ENCODE measurements around the gene VSIR. TPM values are rescaled to one million over a fixed set of nuclear protein-coding genes. Genes with fewer than 3 reads are reported as not detected.

VSIR gene
- total RNA-seq, 4 donors from 2014 or later: 34.7 to 83.6 (median 61.6) TPM

DNA sequence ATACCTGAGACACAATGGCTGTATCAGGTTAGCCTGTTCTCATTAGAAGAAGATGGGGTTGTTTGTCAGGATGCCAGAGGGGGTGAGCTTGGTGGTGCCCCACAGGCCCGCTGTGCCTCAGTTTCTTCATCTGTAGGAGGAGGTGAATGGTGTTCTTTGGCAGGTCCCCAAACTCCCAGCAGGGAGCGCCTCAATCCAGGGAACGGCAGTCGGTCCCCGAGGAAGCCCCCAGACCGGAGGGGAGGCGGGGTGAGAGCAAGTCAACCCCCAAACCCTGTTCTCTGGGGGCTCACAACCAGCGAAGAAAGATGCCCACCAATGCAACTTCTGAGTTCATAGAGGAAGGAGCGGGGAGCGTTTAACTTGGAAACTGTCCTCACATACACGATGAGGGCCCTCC, 69.7 kb downstream of the VSIR start:
- H3K27me3 ChIP-seq: no peaks in the 10 kb centered on the region
- H3K4me3 ChIP-seq: no peak overlapping the region
- WGBS, 2 donors (ENCODE audit: low coverage in 1 of 2): 67% methylated on average over 5 of the region's 11 CpGs; no CpG with 5 or more reads in 1 of the 2 donors
- no peak for ATAC-seq
- peaks cover 0 to 24% (median 0%) of the 10 kb centered on the region in 3 donors for H3K4me1 ChIP-seq
- no peaks in the 10 kb centered on the region for H3K36me3 ChIP-seq
- H3K27ac ChIP-seq: no peak overlapping the region
- TF ChIP-seq, protein P1, sequence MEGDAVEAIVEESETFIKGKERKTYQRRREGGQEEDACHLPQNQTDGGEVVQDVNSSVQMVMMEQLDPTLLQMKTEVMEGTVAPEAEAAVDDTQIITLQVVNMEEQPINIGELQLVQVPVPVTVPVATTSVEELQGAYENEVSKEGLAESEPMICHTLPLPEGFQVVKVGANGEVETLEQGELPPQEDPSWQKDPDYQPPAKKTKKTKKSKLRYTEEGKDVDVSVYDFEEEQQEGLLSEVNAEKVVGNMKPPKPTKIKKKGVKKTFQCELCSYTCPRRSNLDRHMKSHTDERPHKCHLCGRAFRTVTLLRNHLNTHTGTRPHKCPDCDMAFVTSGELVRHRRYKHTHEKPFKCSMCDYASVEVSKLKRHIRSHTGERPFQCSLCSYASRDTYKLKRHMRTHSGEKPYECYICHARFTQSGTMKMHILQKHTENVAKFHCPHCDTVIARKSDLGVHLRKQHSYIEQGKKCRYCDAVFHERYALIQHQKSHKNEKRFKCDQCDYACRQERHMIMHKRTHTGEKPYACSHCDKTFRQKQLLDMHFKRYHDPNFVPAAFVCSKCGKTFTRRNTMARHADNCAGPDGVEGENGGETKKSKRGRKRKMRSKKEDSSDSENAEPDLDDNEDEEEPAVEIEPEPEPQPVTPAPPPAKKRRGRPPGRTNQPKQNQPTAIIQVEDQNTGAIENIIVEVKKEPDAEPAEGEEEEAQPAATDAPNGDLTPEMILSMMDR (IDR thresholded peaks at IDR 0.05): no peak
- TF ChIP-seq POLR2A (IDR thresholded peaks at IDR 0.05) (no peak), POLR2AphosphoS5 (IDR thresholded peaks at IDR 0.05) (no peak), EP300 (IDR thresholded peaks at IDR 0.05) (no peak)
- H3K9me3 ChIP-seq: no peaks in the 10 kb centered on the region

DNA sequence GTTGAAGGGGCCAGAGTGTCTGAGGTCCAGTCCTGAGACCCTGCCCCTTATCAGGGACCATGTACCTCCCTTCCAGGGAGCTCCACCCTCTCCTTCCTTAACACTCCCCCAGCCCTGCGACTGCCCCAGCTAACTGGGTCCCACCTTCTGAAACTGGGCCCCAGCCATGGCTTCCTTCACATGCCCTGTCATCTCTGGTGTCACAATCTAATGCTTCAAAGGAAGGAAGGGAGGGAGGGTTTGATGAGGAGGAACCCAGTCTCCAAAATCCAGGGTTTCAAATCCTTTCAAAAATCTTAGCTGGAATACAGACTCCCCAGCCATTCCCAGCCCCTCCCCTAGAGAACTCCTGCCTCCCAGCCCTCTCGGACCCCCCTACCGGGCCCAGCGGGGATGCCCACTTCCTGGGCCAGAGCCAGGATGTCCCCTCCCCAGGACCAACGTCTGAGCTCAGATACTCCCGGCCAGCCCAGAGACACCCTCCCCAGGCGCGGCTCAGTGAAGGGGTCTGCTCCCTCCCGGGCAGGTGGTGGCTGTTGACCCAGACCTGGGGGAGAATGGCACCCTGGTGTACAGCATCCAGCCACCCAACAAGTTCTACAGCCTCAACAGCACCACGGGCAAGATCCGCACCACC, 71.7 kb downstream of the VSIR start:
- ATAC-seq: no peak
- Histone ChIP-seq H3K27me3 (no peaks in the 10 kb centered on the region), H3K4me1 (peaks cover 0 to 25% (median 0%) of the 10 kb centered on the region in 3 donors), H3K36me3 (no peaks in the 10 kb centered on the region), H3K4me3 (no peak overlapping the region), H3K27ac (no peak overlapping the region), H3K9me3 (no peaks in the 10 kb centered on the region)
- TF ChIP-seq POLR2AphosphoS5 (IDR thresholded peaks at IDR 0.05): no peak
- no CpG with 5 or more reads among the region's 11 CpGs for WGBS, 2 donors (ENCODE audit: low coverage in 1 of 2)

DNA sequence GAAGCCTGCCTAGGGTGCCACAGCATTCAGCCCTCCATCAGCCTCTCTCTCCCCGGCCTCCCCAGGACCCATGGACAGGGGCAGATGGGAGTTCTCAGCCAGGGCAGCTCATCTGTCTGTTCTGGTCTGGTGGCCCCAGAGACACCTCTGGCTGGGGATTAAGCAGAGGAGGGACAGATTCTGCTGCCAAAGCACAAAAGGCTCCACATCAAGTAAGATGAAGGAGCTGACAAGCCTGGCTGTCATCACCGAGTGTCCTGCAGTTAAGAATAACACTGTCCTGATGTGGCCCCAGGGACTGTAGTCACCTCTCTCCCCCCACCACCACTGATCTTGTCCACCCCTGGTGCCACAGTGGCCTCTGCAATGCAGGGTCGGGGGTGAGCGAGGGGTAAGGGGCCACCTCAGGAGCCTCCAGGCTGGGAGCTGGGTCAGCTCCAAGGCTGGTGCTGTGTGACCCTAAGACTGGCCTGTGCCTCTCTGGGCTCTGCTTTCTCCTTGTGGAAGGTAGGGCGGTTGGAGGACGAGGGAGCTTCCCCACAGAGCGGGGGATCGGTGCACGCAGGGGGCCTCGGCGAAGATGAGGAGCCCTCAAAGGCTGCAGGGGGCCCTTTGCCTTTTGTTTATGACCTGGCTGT, 72.5 kb downstream of the VSIR start:
- Histone ChIP-seq H3K36me3 (no peaks in the 10 kb centered on the region), H3K9me3 (no peaks in the 10 kb centered on the region), H3K27me3 (no peaks in the 10 kb centered on the region), H3K4me3 (no peak overlapping the region), H3K27ac (no peak overlapping the region), H3K4me1 (peaks cover 0 to 33% (median 0%) of the 10 kb centered on the region in 3 donors)
- TF ChIP-seq, protein P1 (IDR thresholded peaks at IDR 0.05): no peak
- TF ChIP-seq EP300 (IDR thresholded peaks at IDR 0.05) (no peak), POLR2AphosphoS5 (IDR thresholded peaks at IDR 0.05) (no peak), POLR2A (IDR thresholded peaks at IDR 0.05) (no peak)
- ATAC-seq: no peak
- 40% methylated on average over 1 of the region's 11 CpGs; no CpG with 5 or more reads in 1 of the 2 donors for WGBS, 2 donors (ENCODE audit: low coverage in 1 of 2)

DNA sequence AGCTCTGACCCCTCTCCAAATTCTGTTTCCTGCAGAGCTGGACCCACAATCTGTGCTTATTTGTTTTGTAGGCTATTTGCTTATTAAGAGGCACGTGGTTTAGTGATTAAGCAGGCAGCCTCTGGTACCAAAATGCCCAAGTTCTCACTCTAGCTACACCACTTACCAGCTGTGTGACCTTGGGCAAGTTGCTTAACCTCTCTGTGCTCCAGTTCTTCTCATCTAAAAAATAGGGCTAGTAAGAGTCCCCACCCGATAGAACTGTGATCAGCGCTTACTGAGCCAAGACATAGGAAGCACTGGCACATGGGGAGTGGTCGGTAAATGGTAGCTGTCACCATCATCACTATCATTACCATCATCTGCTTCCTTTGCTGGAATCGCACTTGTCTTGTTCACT, 74.6 kb downstream of the VSIR start:
- Histone ChIP-seq H3K27me3 (no peaks in the 10 kb centered on the region), H3K4me1 (peaks cover 0 to 44% (median 0%) of the 10 kb centered on the region in 3 donors), H3K9me3 (no peaks in the 10 kb centered on the region), H3K36me3 (no peaks in the 10 kb centered on the region), H3K27ac (no peak overlapping the region), H3K4me3 (no peak overlapping the region)
- no peak for ATAC-seq
- no peak for TF ChIP-seq EP300 (IDR thresholded peaks at IDR 0.05)
- no peak for TF ChIP-seq POLR2A (IDR thresholded peaks at IDR 0.05)
- TF ChIP-seq, protein P1 (IDR thresholded peaks at IDR 0.05): no peak
- TF ChIP-seq POLR2AphosphoS5 (IDR thresholded peaks at IDR 0.05): no peak
- 81 to 100% methylated on average over 1 to 4 of the region's 5 CpGs for WGBS, 2 donors (ENCODE audit: low coverage in 1 of 2)

DNA sequence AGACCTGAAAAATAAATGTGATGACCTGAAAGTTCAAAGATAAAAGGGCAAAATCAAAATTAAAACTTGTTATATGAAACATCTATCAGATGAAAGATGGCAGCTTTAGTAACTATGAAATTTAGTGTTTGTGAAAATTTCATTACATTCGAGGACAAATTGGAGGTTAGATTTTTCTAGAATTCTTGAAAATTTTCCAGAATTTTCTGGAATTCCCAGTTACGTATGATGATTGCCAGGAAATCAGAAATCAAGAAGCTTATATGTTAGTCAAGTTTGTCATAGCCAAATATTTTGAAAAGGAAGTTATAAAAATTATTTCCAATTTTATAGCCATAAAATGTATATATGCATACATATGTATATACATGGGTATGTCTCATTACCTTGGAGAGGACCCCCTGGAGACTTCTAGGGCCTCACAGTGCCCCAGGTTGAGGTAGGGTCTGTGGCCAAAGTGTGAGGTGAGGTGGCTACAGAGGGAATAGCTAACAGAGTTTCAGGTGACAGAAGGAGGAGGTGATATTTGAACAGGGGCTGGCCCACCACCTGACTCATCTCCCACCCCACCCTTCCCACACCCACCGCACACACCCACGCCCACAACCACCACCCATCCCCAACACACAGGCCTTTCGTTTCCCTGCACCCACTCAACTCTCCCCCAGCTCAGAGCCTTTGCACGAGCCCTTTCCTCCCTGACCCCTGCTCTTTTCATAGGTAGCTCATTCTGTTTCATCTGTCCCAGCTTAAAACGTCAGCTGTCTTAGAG, 75.2 kb downstream of the VSIR start:
- Histone ChIP-seq H3K4me3 (no peak overlapping the region), H3K27me3 (no peaks in the 10 kb centered on the region), H3K9me3 (no peaks in the 10 kb centered on the region), H3K36me3 (no peaks in the 10 kb centered on the region), H3K4me1 (peaks cover 0 to 50% (median 0%) of the 10 kb centered on the region in 3 donors), H3K27ac (no peak overlapping the region)
- TF ChIP-seq POLR2A (IDR thresholded peaks at IDR 0.05) (no peak), POLR2AphosphoS5 (IDR thresholded peaks at IDR 0.05) (no peak), EP300 (IDR thresholded peaks at IDR 0.05) (no peak)
- TF ChIP-seq, protein P1 (IDR thresholded peaks at IDR 0.05): no peak
- no peak for ATAC-seq
- WGBS, 2 donors (ENCODE audit: low coverage in 1 of 2): 55 to 57% methylated on average over 2 to 4 of the region's 7 CpGs
